Measurements from ENCODE around the gene IL22. TPM values are rescaled to one million over a fixed set of nuclear protein-coding genes. Genes with fewer than 3 reads are reported as not detected.

The IL22 gene
- total RNA-seq, 2 donors from 2014 or later, result not detected

GRCh38 chr12:68267892-68268396 is 14.5 kb upstream of the IL22 start:
- DNase-seq, result no peak
- ATAC-seq, result no peak
- intact Hi-C loops (cut with DNase I, micrococcal nuclease), result no loop called here

GRCh38 chr12:68264857-68265256 is 11.5 kb upstream of the IL22 start:
- no peak for ATAC-seq
- DNase-seq, result no peak
- intact Hi-C loops (cut with DNase I, micrococcal nuclease), result no loop called here

- DNase-seq (no peak), ATAC-seq (no peak)
- intact Hi-C loops (cut with DNase I, micrococcal nuclease), result no loop called here
Measured at GRCh38 chr12:68264158-68264855, 10.9 kb upstream of the IL22 start.

GRCh38 chr12:68263366-68263765 is 10.0 kb upstream of the IL22 start:
- intact Hi-C loops (cut with DNase I, micrococcal nuclease), result no loop called here
- DNase-seq, result no peak
- ATAC-seq, result no peak

DNA sequence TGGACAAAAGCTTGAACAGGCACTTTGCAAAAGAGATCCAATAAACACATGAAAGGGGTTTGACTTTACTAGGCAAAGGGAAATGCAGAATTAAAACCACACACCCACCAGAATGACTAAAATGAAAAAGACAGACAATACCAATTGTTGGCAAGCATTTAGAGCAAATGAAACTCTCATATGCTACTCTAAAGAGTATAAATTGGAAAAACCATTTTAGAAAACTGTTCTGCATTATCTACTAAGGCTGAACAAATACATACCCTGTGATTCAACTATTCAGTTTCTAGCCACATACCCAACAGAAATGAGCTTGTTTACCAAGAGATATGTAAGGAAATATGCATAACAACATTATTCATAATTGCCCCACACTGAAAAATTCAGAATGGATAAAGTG is 8.5 kb upstream of the IL22 start:
- intact Hi-C loops (cut with DNase I, micrococcal nuclease), result no loop called here
- no peak for DNase-seq
- no peak for ATAC-seq

DNA sequence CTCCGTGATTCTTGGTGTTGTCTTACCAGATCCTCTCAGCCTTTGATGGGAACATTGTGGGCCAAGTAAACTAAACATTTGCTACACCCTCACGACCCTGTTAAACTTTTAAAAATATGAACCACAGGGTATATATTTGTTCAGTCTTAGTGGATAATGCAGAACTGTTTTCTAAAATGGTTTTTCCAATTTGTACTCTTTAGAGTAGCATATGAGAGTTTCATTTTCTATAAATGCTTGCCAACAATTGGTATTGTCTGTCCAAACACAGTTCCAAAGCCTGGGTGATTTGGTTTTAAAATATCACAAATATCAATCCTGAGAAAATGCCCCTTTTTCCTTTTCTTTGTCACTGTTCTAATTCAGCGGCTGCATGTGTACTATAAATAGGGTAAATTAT is 6.7 kb upstream of the IL22 start:
- ATAC-seq, result no peak
- intact Hi-C loops (cut with DNase I, micrococcal nuclease), result no loop called here
- no peak for DNase-seq

- DNase-seq, result no peak
- intact Hi-C loops (cut with DNase I, micrococcal nuclease), result no loop called here
- no peak for ATAC-seq
Measured at GRCh38 chr12:68259318-68259940, 6.0 kb upstream of the IL22 start.

DNA sequence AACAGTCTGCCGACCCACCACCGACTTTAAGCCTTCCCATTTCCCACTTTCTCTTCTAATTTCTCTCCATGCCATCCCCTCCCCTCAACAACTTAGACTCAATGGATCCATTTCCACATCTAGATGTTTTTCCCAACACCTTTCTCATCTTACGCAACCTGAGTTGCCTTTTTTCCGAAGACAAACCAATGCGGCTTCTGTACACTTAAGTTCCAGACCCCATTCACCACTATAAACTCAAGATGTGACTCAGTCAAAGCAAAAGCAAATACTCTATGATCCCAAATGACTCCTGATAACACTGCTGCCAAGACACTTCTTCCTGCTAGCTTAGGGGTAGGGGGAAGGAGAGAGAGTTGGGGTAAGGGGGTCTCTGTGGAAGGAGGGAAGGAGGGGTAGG is 1.3 kb downstream of the IL22 start:
- no peak for DNase-seq

GRCh38 chr12:68250454-68250853 is 3.0 kb downstream of the IL22 start:
- DNase-seq, result no peak
- intact Hi-C loops (cut with DNase I, micrococcal nuclease), result no loop called here
- ATAC-seq, result no peak

More for the DNA sequence above, 1.3 kb downstream of the IL22 start:
- intact Hi-C loops (cut with DNase I, micrococcal nuclease), result no loop called here
- no peak for ATAC-seq

GRCh38 chr12:68247785-68248184 is 5.6 kb downstream of the IL22 start:
- DNase-seq (no peak), ATAC-seq (no peak)
- intact Hi-C loops (cut with DNase I, micrococcal nuclease), result no loop called here

GRCh38 chr12:68246350-68246749 is 7.1 kb downstream of the IL22 start:
- intact Hi-C loops (cut with DNase I, micrococcal nuclease), result no loop called here
- no peak for DNase-seq
- ATAC-seq, result no peak

DNA sequence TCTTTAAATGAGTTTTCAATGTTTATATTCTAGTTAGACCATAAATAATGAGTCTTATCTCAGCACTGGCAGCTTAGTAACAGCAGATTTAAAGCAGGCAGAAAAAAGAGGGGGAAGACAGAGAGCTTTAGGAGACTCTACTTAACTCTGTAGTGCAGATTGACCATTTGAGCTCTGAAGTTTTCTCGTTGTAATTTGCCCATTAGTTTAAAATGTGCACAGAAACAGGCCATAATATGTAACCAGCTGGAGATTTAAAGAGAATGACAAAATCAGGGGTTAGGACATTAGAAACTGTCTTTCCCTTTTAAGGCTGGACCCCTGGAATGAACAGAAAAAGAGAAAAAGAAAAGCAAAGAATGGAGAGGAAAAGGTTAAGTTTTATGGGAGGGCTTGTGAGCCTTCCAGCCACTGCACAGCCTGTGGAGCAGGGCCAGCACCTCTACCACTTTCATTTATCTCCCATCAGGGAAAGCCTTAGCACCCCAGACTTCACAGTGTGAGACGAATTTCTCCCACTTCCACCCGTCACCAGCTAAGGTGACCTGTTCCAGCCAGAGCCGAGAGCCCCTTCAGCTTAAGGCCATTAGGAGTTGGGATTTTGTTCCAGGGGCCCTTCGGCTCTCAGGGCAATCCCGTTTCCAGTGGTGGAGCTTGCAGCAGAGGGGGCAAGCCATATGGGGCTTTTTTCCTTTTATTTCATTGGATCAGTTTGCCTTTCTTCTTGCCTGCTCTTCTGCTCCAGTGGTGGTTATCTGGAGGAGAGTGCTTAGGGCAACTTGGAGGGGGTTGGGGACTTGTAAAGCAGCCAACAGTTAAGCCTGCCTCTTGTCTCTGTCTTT is 8.0 kb downstream of the IL22 start:
- no peak for ATAC-seq

GRCh38 chr12:68242777-68243176 is 10.6 kb downstream of the IL22 start:
- no peak for DNase-seq
- no peak for ATAC-seq
- intact Hi-C loops (cut with DNase I, micrococcal nuclease), result no loop called here

More for the DNA sequence above, 8.0 kb downstream of the IL22 start:
- no peak for DNase-seq
- intact Hi-C loops (cut with DNase I, micrococcal nuclease), result no loop called here

DNA sequence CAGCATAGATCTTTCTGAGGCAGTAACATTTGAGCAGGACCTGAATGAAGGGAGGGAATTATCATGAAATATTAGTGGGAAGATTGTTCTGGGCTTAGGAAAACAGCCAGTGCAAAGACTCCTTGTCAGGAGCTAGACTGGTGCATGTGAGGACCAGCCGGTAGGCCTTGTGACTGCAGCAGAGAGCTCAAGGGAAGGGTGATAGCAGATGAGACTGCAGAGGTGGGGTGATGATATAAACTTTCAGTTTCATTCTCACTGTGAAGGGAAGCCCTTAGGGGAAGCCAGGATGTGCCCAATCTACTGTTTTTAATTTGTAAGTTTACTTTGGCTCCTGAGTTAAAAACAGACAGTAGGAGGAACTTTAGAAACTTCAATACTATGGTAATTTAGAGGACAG is 12.4 kb downstream of the IL22 start:
- ATAC-seq (peak; percentile 65), DNase-seq (peak; percentile 20 to 38)
- intact Hi-C loops (cut with DNase I, micrococcal nuclease), result no loop called here

- intact Hi-C loops (cut with DNase I, micrococcal nuclease), result no loop called here
- no peak for DNase-seq
- ATAC-seq, result peak; percentile 60
Measured at GRCh38 chr12:68240079-68240478, 13.3 kb downstream of the IL22 start.

DNA sequence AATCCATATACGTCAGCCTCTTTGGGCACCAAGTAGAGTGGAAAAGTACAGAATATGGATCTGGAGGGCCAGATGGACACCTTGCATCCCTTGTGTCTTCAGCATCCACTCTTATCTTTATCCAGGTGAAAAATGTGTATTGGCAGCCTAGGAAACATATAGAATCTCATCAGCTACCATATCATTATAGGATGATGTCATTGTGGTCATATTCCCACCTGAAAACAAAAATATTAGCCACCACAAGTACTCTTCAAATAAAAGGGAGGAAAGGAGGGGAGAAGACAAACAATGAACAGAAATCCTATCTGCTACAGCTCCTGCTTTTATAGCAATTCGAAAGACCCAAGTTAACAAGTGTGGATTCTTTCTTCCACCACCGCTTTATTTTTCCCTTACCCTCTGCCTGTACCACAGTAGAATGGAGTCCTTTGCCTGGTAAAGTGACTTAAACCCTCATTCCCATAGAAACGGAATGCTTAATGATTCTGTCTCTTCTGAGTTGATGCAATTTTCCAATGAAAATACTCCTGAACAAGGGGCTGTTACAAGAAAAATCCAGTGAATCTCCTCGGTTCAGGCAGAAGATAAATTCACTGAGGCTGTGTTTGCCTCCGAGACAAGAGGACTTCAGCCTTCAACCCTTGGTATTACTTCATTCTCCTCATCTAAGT is 14.0 kb downstream of the IL22 start:
- no peak for ATAC-seq
- intact Hi-C loops (cut with DNase I, micrococcal nuclease), result no loop called here
- DNase-seq, result no peak

- DNase-seq (no peak), ATAC-seq (no peak)
- intact Hi-C loops (cut with DNase I, micrococcal nuclease), result no loop called here
Measured at GRCh38 chr12:68237619-68238018, 15.8 kb downstream of the IL22 start.

DNA sequence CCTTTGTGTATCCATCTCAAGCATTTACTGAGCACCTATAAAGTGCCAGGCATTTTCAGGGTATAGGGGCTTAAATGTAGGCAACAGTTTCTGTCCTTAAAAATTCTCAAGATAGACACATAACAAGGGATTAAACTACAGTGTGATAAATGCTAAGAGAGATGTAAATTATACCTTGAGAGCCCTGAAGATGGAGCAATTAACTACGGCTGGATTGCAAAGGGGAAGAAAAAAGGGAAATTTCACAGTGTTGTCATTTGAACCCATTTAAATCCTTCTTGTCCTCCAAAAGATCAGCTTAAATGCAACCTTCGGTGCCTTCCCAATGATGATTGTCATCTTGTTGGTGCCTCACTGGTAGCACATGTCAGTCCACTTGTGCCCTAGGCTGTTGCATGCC is 16.3 kb downstream of the IL22 start:
- intact Hi-C loops (cut with DNase I, micrococcal nuclease), result no loop called here
- ATAC-seq, result no peak
- no peak for DNase-seq

DNA sequence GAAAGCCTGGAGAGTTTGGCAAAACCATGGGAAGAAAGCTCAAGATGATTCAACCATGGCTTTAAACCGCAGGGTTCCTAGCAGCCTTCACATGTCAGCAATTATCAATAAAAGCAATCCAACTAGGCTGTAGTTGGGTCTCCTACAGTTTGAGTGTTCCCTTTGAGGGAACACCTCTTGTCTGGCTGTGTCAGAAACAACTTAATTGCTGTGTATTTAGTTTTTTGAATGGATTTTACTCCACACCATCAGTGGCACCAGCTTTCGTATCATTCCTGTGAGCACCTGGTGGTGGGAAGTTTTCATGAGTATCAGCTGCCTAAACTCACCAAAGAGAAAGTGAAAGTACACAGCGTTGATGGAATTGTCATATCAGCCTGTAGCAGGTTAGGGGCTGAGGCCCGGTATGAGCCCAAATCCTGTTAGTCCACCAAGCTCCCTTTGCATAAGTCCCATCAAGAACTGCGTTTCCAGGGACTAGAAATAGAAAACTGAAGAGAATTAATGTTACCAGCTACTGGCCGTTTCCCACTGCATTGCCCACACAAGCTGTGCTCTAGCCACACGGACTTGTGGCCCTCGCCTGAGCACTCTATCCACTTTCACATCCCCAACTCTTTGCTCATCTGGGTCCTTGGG is 16.9 kb downstream of the IL22 start:
- ATAC-seq (peak; percentile 81), DNase-seq (peak in 1 of 2 donors; percentile 14)
- intact Hi-C loops (cut with DNase I, micrococcal nuclease), result no loop called here
